Upper lobe of right lung (tissue), 1 donor: ENCODE measurements around the gene ROR1. TPM values are rescaled to one million over a fixed set of nuclear protein-coding genes. Genes with fewer than 3 reads are reported as not detected.

Source experiments
- ATAC-seq: fragments of 200-7000 bp; cut with Tn5 transposase; one replicate; pipeline ENCODE4 v1.9.1; 2020; ENCODE audit warnings: mild to moderate bottlenecking, moderate library complexity
- DNase-seq: peaks from one replicate; pipeline ENCODE4 v3.0.0-alpha.2; 2020
- H3K27ac ChIP-seq: fragments of 200-600 bp; one replicate; pipeline ENCODE4 v1.8.0; 2022
- H3K27me3 ChIP-seq: fragments of 200-600 bp; one replicate; pipeline ENCODE4 v1.8.0; 2022; ENCODE audit warnings: mild to moderate bottlenecking
- H3K36me3 ChIP-seq: fragments of 200-600 bp; one replicate; pipeline ENCODE4 v1.8.0; 2022
- H3K4me1 ChIP-seq: fragments of 200-600 bp; one replicate; pipeline ENCODE4 v1.8.0; 2022
- H3K4me3 ChIP-seq: fragments of 200-600 bp; one replicate; pipeline ENCODE4 v1.8.0; 2022; ENCODE audit warnings: mild to moderate bottlenecking
- H3K9me3 ChIP-seq: fragments of 200-600 bp; one replicate; pipeline ENCODE4 v1.8.0; 2022
- intact Hi-C: fragments of 100-400 bp; cut with DNase I; formaldehyde crosslinking; loops from one replicate; pipeline ENCODE4 v1.11.0; 2022
- total RNA-seq: library from RNA; stranded (reverse); fragmentation: NEBNext Ultra II Directional; extraction: Animal tissue kit (Norgen Biotek cat#: 25700); gene quantifications from one replicate; pipeline ENCODE4 v1.2.1, GENCODE V29; 2021
- TF ChIP-seq, protein P1 (sequence below): fragments of 200-600 bp; IDR thresholded peaks from one replicate; pipeline ENCODE4 v1.8.0; 2022; ENCODE audit warnings: antibody characterized with exemption
- donor health status: DM: no; HTN: yes; CAD: no; lungs with severe emphysema.

ROR1 gene
- total RNA-seq, 1 donor from 2014 or later = 21.4 TPM

DNA sequence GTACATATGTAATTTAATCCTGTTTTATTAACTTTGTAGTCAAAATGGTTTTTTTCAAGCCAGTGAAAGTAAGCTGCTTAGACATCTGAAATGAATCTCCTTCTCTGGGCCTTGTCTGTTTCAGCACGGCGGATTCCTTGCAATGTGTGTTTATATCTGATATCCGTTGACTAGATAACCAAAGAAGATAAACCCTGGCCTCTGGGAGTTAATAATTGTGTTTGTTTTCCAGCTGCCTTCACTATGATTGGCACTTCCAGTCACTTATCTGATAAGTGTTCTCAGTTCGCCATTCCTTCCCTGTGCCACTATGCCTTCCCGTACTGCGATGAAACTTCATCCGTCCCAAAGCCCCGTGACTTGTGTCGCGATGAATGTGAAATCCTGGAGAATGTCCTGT, 366.1 kb downstream of the ROR1 start:
- intact Hi-C loops = loop anchor here (10.0 kb wide), 1 partner anchor 525 kb away; no protein-coding TSS in a partner anchor
- DNase-seq = no peak
- TF ChIP-seq, protein P1, sequence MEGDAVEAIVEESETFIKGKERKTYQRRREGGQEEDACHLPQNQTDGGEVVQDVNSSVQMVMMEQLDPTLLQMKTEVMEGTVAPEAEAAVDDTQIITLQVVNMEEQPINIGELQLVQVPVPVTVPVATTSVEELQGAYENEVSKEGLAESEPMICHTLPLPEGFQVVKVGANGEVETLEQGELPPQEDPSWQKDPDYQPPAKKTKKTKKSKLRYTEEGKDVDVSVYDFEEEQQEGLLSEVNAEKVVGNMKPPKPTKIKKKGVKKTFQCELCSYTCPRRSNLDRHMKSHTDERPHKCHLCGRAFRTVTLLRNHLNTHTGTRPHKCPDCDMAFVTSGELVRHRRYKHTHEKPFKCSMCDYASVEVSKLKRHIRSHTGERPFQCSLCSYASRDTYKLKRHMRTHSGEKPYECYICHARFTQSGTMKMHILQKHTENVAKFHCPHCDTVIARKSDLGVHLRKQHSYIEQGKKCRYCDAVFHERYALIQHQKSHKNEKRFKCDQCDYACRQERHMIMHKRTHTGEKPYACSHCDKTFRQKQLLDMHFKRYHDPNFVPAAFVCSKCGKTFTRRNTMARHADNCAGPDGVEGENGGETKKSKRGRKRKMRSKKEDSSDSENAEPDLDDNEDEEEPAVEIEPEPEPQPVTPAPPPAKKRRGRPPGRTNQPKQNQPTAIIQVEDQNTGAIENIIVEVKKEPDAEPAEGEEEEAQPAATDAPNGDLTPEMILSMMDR = no peak

DNA sequence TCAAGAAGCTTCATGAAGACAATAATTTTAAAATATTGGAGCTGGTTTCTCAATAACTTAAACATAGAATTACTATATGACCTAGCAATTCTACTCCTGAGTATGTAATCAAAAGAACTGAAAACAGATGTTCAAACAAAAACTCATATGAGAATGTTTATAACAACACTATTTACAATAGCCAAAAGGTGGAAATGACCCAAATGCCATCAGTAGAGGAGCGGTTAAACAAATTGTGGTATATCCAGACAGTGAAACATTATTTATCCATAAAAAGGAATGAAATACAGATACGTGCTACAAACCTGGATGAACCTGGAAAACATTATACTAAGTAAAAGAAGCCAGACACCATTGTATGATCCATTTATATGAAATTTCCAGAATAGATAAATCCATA, 366.8 kb downstream of the ROR1 start:
- no peaks in the 10 kb centered on the region for H3K4me1 ChIP-seq
- no peak overlapping the region for H3K4me3 ChIP-seq
- peaks cover 5% of the 10 kb centered on the region for H3K36me3 ChIP-seq
- TF ChIP-seq, protein P1 = no peak
- no peak for ATAC-seq
- intact Hi-C loops = no loop called here
- H3K27me3 ChIP-seq = no peaks in the 10 kb centered on the region
- DNase-seq = no peak
- no peaks in the 10 kb centered on the region for H3K9me3 ChIP-seq
- no peak overlapping the region for H3K27ac ChIP-seq

More for the DNA sequence above, 366.1 kb downstream of the ROR1 start:
- no peak for ATAC-seq
- no peak overlapping the region for H3K4me3 ChIP-seq
- H3K9me3 ChIP-seq = no peaks in the 10 kb centered on the region
- H3K4me1 ChIP-seq = no peaks in the 10 kb centered on the region
- no peak overlapping the region for H3K27ac ChIP-seq
- H3K27me3 ChIP-seq = no peaks in the 10 kb centered on the region
- H3K36me3 ChIP-seq = peaks cover 5% of the 10 kb centered on the region

- no peak overlapping the region for H3K4me3 ChIP-seq
- DNase-seq (no peak), ATAC-seq (no peak)
- intact Hi-C loops = no loop called here
- TF ChIP-seq, protein P1 = no peak
- no peak overlapping the region for H3K27ac ChIP-seq
- no peaks in the 10 kb centered on the region for H3K27me3 ChIP-seq
- H3K9me3 ChIP-seq = no peaks in the 10 kb centered on the region
- peaks cover 5% of the 10 kb centered on the region for H3K36me3 ChIP-seq
- no peaks in the 10 kb centered on the region for H3K4me1 ChIP-seq
These were observed 373.4 kb downstream of the ROR1 start for GRCh38 chr1:64147045-64147724.

DNA sequence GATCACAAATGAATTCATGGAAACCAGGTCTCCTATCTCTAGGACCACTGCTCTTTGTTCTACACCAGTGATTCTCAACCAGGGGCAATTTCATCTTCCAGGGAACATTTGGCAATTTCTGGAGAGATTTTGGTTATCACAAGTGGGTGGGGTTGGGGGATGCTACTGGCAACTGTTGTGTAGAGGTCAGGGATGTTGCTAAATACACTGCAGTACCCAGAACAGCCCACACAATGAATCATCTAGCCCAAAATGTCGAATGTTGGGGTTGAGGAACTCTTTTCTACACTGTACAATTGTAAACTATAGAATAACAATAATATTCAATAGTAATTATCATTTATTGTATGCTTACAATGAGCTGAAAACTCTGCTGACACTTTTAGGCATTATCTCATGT, 373.9 kb downstream of the ROR1 start:
- TF ChIP-seq, protein P1 = no peak
- Histone ChIP-seq H3K4me1 (no peaks in the 10 kb centered on the region), H3K27me3 (no peaks in the 10 kb centered on the region), H3K9me3 (no peaks in the 10 kb centered on the region), H3K27ac (no peak overlapping the region), H3K4me3 (no peak overlapping the region), H3K36me3 (peaks cover 3% of the 10 kb centered on the region)
- DNase-seq = no peak
- no peak for ATAC-seq
- intact Hi-C loops = no loop called here

GRCh38 chr1:64150266-64150665, 376.4 kb downstream of the ROR1 start:
- Histone ChIP-seq H3K4me3 (no peak overlapping the region), H3K4me1 (no peaks in the 10 kb centered on the region), H3K36me3 (no peaks in the 10 kb centered on the region), H3K9me3 (no peaks in the 10 kb centered on the region), H3K27me3 (no peaks in the 10 kb centered on the region), H3K27ac (no peak overlapping the region)
- ATAC-seq (no peak), DNase-seq (no peak)
- TF ChIP-seq, protein P1 = no peak
- intact Hi-C loops = no loop called here
